Pancreas (tissue), 10 donors: ENCODE measurements around the gene AGXT. TPM values are rescaled to one million over a fixed set of nuclear protein-coding genes. Genes with fewer than 3 reads are reported as not detected.

Experiments used
- ATAC-seq, 4 donors: fragments of 200-7000 bp; cut with Tn5 transposase; one replicate each; pipeline versions ENCODE4 v1.8.0 to v1.9.1; 2020; ENCODE audit warnings: mild to moderate bottlenecking in 4 of 4, moderate library complexity in 4 of 4
- DNase-seq, 6 donors: peaks; one replicate each; pipeline ENCODE4 v3.0.0-alpha.2; 2020
- FAIRE-seq: peaks from 2 replicates; lab custom pipeline; 2012; peaks lifted over from hg19 to GRCh38; lab: Jason Lieb, UNC
- H3K27ac ChIP-seq, 4 donors: fragments of 200-600 bp; sonication (generic); 1 replicate in 3 of 4; 2 replicates in 1 of 4; pipeline versions ENCODE4 v1.5.0 to v1.8.0; 2020
- H3K27me3 ChIP-seq, 4 donors: fragments of 200-600 bp; one replicate each; pipeline ENCODE4 v1.8.0; 2021
- H3K36me3 ChIP-seq, 3 donors: fragments of 200-600 bp; sonication (generic) in 1 of 3; one replicate each; pipeline versions ENCODE4 v1.5.0 to v1.8.0; 2020 to 2021
- H3K4me1 ChIP-seq, 3 donors: fragments of 200-600 bp; one replicate each; pipeline ENCODE4 v1.8.0; 2021
- H3K4me3 ChIP-seq, 4 donors: fragments of 200-600 bp; sonication (generic) in 2 of 4; one replicate each; pipeline versions ENCODE4 v1.5.0 to v1.8.0; 2020 to 2021
- H3K9me3 ChIP-seq, 4 donors: fragments of 200-600 bp; one replicate each; pipeline ENCODE4 v1.8.0; 2021
- CTCF ChIP-seq, 4 donors: fragments of 200-600 bp; sonication (generic) in 3 of 4; IDR thresholded peaks; one replicate each; pipeline versions ENCODE4 v1.5.0 to v1.8.0; 2021; ENCODE audit warnings: antibody characterized with exemption in 4 of 4
- WGBS, 2 donors: extraction: QIAGEN DNeasy Blood & Tissue Kit; methylation state at CpG; one replicate each; pipeline ENCODE4 v1.1.7; 2013; 5-methylcytosine and 5-hydroxymethylcytosine counted together
- intact Hi-C, 3 donors: fragments of 100-400 bp; cut with DNase I; formaldehyde crosslinking; loops; one replicate each; pipeline versions ENCODE4 v1.11.1 to v1.14.2; 2022
- polyA plus RNA-seq, 2 donors: library from polyadenylated mRNA; stranded (reverse); fragments of 200-250 nt; gene quantifications; one replicate each; pipeline ENCODE4 v1.2.3, GENCODE V29; 2013
- total RNA-seq, 6 donors: library from RNA; stranded (reverse); fragmentation: NEBNext Ultra II Directional in 4 of 6; extraction: Animal tissue kit (Norgen Biotek cat#: 25700) in 4 of 6; gene quantifications; one replicate each; pipeline versions ENCODE4 v1.2.1 to v1.2.4, GENCODE V29; 2021 to 2023
- donor health status: healthy with polysubstance abuse.
- donor health status: DM: no; HTN: no; CAD: no; lungs with moderate emphysema.
- donor health status: DM: no; HTN: no; CAD: no.
- donor health status: control.
- donor health status: control.
- donor health status: Bipolar disorder and iron deficiency.
- donor health status: DM: yes; HTN: yes; CAD: no.
- donor health status: DM: no; HTN: no; CAD: no.
- donor health status: DM: no; HTN: no; CAD: no.
- donor health status: DM: yes; HTN: yes; CAD: no.

AGXT gene
- total and polyA plus RNA-seq, 8 donors, result 0.07 to 0.76 (median 0.08) TPM; not detected in 5

- H3K27ac ChIP-seq, result no peak overlapping the region
- ATAC-seq (peak in 3 of 4 donors; percentile 5 to 9 (median 6)), FAIRE-seq (no peak), DNase-seq (peak in 4 of 6 donors; percentile 37 to 86 (median 58))
- no peaks in the 10 kb centered on the region for H3K9me3 ChIP-seq
- peak overlapping the region in 3 of 4 donors; percentile 5 to 32 (median 16) for H3K4me3 ChIP-seq
- 8 to 9% methylated on average over 27 of the region's 27 CpGs for WGBS, 2 donors
- intact Hi-C loops, result no loop called here
- H3K4me1 ChIP-seq, result peaks cover 5 to 7% (median 6%) of the 10 kb centered on the region in 3 donors
- H3K36me3 ChIP-seq, result no peaks in the 10 kb centered on the region
- peaks cover 0 to 15% (median 2%) of the 10 kb centered on the region in 4 donors for H3K27me3 ChIP-seq
- no peak for TF ChIP-seq CTCF (IDR thresholded peaks at IDR 0.05)
These were observed 36.9 kb upstream of the AGXT start for GRCh38 chr2:240831594-240832204.

GRCh38 chr2:240832205-240832727 lies 36.4 kb upstream of the AGXT start:
- Histone ChIP-seq H3K27ac (no peak overlapping the region), H3K27me3 (peaks cover 0 to 15% (median 2%) of the 10 kb centered on the region in 4 donors), H3K9me3 (no peaks in the 10 kb centered on the region), H3K4me1 (peaks cover 5 to 7% (median 6%) of the 10 kb centered on the region in 3 donors), H3K4me3 (peak overlapping the region in 3 of 4 donors; percentile 5 to 32 (median 16)), H3K36me3 (no peaks in the 10 kb centered on the region)
- peak; percentile 90 to 94 (median 92) for ATAC-seq
- peak; percentile 90 to 99 (median 94) for DNase-seq
- intact Hi-C loops, result no loop called here
- no peak for TF ChIP-seq CTCF (IDR thresholded peaks at IDR 0.05)
- FAIRE-seq, result no peak
- 7 to 9% methylated on average over 34 to 54 of the region's 54 CpGs for WGBS, 2 donors

- Histone ChIP-seq H3K27me3 (peaks cover 0 to 15% (median 2%) of the 10 kb centered on the region in 4 donors), H3K4me3 (no peak overlapping the region), H3K4me1 (peaks cover 5 to 7% (median 6%) of the 10 kb centered on the region in 3 donors), H3K27ac (no peak overlapping the region), H3K9me3 (no peaks in the 10 kb centered on the region), H3K36me3 (no peaks in the 10 kb centered on the region)
- 62 to 67% methylated on average over 13 of the region's 13 CpGs for WGBS, 2 donors
- peak in 3 of 4 donors; percentile 6 to 18 (median 15) for ATAC-seq
- no peak for FAIRE-seq
- no peak for TF ChIP-seq CTCF (IDR thresholded peaks at IDR 0.05)
- peak in 4 of 6 donors; percentile 37 to 80 (median 58) for DNase-seq
- intact Hi-C loops, result no loop called here
These were observed 35.6 kb upstream of the AGXT start for GRCh38 chr2:240832921-240833494.

- no peak for ATAC-seq
- 80 to 85% methylated on average over 8 of the region's 8 CpGs for WGBS, 2 donors
- FAIRE-seq, result no peak
- intact Hi-C loops, result no loop called here
- no peak overlapping the region for H3K27ac ChIP-seq
- peak in 2 of 6 donors; percentile 54 to 71 for DNase-seq
- H3K9me3 ChIP-seq, result no peaks in the 10 kb centered on the region
- peaks cover 0 to 7% (median 0%) of the 10 kb centered on the region in 4 donors for H3K27me3 ChIP-seq
- H3K4me1 ChIP-seq, result peaks cover 5 to 7% (median 6%) of the 10 kb centered on the region in 3 donors
- H3K4me3 ChIP-seq, result no peak overlapping the region
- no peaks in the 10 kb centered on the region for H3K36me3 ChIP-seq
- TF ChIP-seq CTCF (IDR thresholded peaks at IDR 0.05), result no peak
These were observed 34.8 kb upstream of the AGXT start for GRCh38 chr2:240833724-240834285.
